Measurements from ENCODE around the gene CXCL17.

CXCL17 gene

GRCh38 chr19:42426643-42427042, 16.1 kb downstream of the CXCL17 start:
- Histone ChIP-seq H3K9me3 (ENCODE audit: control insufficient read depth, low read length) (no peaks in the 10 kb centered on the region), H3K4me3 (ENCODE audit: insufficient read depth, low read depth, low read length, poor library complexity, severe bottlenecking) (no peak overlapping the region), H3K36me3 (ENCODE audit: control insufficient read depth, insufficient read depth, low read length) (no peaks in the 10 kb centered on the region), H3K27ac (ENCODE audit: insufficient read depth, low read length, poor library complexity, severe bottlenecking) (no peak overlapping the region), H3K27me3 (replicated peaks; ENCODE audit: control insufficient read depth, insufficient read depth, low read length, poor library complexity, severe bottlenecking) (no peaks in the 10 kb centered on the region), H3K4me1 (ENCODE audit: control insufficient read depth, insufficient read depth, low read length, poor library complexity, severe bottlenecking) (peaks cover 23% of the 10 kb centered on the region)
- no peak for DNase-seq

- H3K4me3 ChIP-seq (ENCODE audit: insufficient read depth, low read depth, low read length, poor library complexity, severe bottlenecking) = no peak overlapping the region
- H3K27me3 ChIP-seq (replicated peaks; ENCODE audit: control insufficient read depth, insufficient read depth, low read length, poor library complexity, severe bottlenecking) = no peaks in the 10 kb centered on the region
- H3K27ac ChIP-seq (ENCODE audit: insufficient read depth, low read length, poor library complexity, severe bottlenecking) = no peak overlapping the region
- peaks cover 24% of the 10 kb centered on the region for H3K4me1 ChIP-seq (ENCODE audit: control insufficient read depth, insufficient read depth, low read length, poor library complexity, severe bottlenecking)
- H3K36me3 ChIP-seq (ENCODE audit: control insufficient read depth, insufficient read depth, low read length) = no peaks in the 10 kb centered on the region
- DNase-seq = no peak
- no peaks in the 10 kb centered on the region for H3K9me3 ChIP-seq (ENCODE audit: control insufficient read depth, low read length)
Observed at GRCh38 chr19:42424712-42425131, 18.0 kb downstream of the CXCL17 start.

GRCh38 chr19:42424345-42424707, 18.4 kb downstream of the CXCL17 start:
- H3K4me3 ChIP-seq (ENCODE audit: insufficient read depth, low read depth, low read length, poor library complexity, severe bottlenecking) = peak overlapping the region; percentile 80
- H3K27me3 ChIP-seq (replicated peaks; ENCODE audit: control insufficient read depth, insufficient read depth, low read length, poor library complexity, severe bottlenecking) = no peaks in the 10 kb centered on the region
- DNase-seq = no peak
- no peaks in the 10 kb centered on the region for H3K36me3 ChIP-seq (ENCODE audit: control insufficient read depth, insufficient read depth, low read length)
- peaks cover 27% of the 10 kb centered on the region for H3K4me1 ChIP-seq (ENCODE audit: control insufficient read depth, insufficient read depth, low read length, poor library complexity, severe bottlenecking)
- no peak overlapping the region for H3K27ac ChIP-seq (ENCODE audit: insufficient read depth, low read length, poor library complexity, severe bottlenecking)
- H3K9me3 ChIP-seq (ENCODE audit: control insufficient read depth, low read length) = no peaks in the 10 kb centered on the region

DNA sequence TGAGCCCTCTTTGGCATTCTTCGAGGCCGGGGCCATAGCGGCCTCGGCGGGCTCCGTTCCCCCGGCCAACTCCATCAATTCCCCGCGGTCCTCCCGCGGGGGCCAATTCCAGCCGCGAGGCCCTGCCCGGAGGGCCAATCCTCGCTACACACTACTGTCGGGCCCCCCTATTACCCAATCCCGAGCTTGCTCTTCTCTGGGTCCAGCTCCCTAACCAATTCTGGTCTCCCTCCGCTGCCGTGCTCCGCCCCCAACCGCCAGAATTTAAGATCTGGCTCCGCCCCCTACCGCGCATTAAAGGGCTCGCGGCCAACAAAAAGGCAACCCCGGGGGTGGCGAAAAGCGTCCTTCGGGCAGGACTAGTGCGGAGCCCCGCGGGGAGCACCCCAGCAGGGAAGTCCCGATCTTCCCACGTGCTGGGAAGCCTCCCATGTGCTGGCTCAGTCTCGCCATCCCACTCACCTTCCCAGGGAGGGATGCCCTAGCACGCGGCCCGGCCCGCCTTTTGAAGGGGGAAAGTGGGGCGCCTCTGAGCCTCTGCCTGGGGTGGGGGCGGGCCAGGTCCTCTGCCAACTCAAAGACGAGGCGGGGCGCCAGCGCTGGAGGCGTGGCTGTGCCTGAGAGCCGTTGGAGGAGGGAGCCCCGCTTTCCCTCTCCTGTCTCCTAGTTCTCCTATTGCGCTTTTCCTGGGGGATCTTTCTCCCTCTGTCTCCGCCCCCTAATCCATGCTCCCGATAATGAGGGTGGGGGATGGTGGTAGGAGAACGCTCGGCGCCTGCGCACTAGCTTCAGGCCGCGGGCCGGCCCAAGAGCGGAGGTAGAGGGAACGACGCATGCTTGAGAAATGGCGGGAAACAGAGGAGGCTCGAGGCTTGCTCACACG, 19.0 kb downstream of the CXCL17 start:
- no peaks in the 10 kb centered on the region for H3K9me3 ChIP-seq (ENCODE audit: control insufficient read depth, low read length)
- peak; percentile 85 to 89 (median 87) for DNase-seq
- peaks cover 27% of the 10 kb centered on the region for H3K4me1 ChIP-seq (ENCODE audit: control insufficient read depth, insufficient read depth, low read length, poor library complexity, severe bottlenecking)

GRCh38 chr19:42422901-42423461, 19.8 kb downstream of the CXCL17 start:
- H3K27ac ChIP-seq (ENCODE audit: insufficient read depth, low read length, poor library complexity, severe bottlenecking) = peak overlapping the region; percentile 75

More for the DNA sequence above, 19.0 kb downstream of the CXCL17 start:
- Histone ChIP-seq H3K4me3 (ENCODE audit: insufficient read depth, low read depth, low read length, poor library complexity, severe bottlenecking) (peak overlapping the region; percentile 80), H3K36me3 (ENCODE audit: control insufficient read depth, insufficient read depth, low read length) (no peaks in the 10 kb centered on the region), H3K27me3 (replicated peaks; ENCODE audit: control insufficient read depth, insufficient read depth, low read length, poor library complexity, severe bottlenecking) (no peaks in the 10 kb centered on the region), H3K27ac (ENCODE audit: insufficient read depth, low read length, poor library complexity, severe bottlenecking) (peak overlapping the region; percentile 75)

DNA sequence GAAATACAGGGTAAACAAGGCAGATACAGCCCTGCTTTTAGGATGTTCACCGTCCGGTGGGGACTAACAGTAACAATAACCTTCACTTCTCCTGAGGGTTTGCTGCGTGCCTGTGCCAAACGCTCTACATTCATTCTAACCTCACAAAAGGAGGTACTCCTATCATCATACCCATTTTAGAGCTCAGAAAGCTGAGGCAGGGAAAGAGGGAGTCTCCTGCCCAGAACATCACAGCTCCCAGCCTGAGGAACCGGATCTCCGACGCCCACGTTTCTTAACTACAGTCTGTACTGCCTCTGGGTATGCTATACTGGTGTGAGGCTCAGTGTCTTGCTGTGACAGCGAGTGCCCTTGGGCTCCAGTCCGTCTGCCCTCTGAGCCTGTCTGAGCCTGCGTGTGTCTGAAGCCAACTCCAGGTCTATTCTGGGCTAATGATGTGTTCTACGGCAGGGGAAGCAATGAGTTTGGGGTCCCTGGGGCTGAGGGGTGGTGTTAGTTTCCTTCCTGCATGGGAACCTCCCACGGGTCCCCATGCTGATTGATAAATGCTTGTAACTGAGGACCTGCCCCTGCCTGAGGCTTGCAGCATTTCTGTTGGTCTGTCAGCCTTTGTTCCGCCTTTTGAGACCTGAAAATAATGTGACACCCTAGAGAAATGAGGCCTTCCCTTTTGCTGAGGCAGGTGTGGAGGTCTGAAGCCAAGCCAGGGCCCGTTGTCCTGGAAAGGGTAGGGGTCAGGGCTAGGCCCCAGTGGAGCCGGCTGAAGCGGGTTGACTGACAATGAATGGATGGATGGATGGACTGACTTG, 20.4 kb downstream of the CXCL17 start:
- H3K9me3 ChIP-seq (ENCODE audit: control insufficient read depth, low read length) = no peaks in the 10 kb centered on the region
- peaks cover 27% of the 10 kb centered on the region for H3K4me1 ChIP-seq (ENCODE audit: control insufficient read depth, insufficient read depth, low read length, poor library complexity, severe bottlenecking)
- DNase-seq = no peak
- no peaks in the 10 kb centered on the region for H3K36me3 ChIP-seq (ENCODE audit: control insufficient read depth, insufficient read depth, low read length)
- peak overlapping the region; percentile 80 for H3K4me3 ChIP-seq (ENCODE audit: insufficient read depth, low read depth, low read length, poor library complexity, severe bottlenecking)
- no peaks in the 10 kb centered on the region for H3K27me3 ChIP-seq (replicated peaks; ENCODE audit: control insufficient read depth, insufficient read depth, low read length, poor library complexity, severe bottlenecking)
- H3K27ac ChIP-seq (ENCODE audit: insufficient read depth, low read length, poor library complexity, severe bottlenecking) = peak overlapping the region; percentile 75

More at GRCh38 chr19:42422901-42423461, 19.8 kb downstream of the CXCL17 start:
- Histone ChIP-seq H3K9me3 (ENCODE audit: control insufficient read depth, low read length) (no peaks in the 10 kb centered on the region), H3K4me1 (ENCODE audit: control insufficient read depth, insufficient read depth, low read length, poor library complexity, severe bottlenecking) (peaks cover 27% of the 10 kb centered on the region), H3K27me3 (replicated peaks; ENCODE audit: control insufficient read depth, insufficient read depth, low read length, poor library complexity, severe bottlenecking) (no peaks in the 10 kb centered on the region), H3K36me3 (ENCODE audit: control insufficient read depth, insufficient read depth, low read length) (no peaks in the 10 kb centered on the region), H3K4me3 (ENCODE audit: insufficient read depth, low read depth, low read length, poor library complexity, severe bottlenecking) (peak overlapping the region; percentile 80)
- peak; percentile 35 to 55 (median 45) for DNase-seq

GRCh38 chr19:42421591-42422031, 21.1 kb downstream of the CXCL17 start:
- no peak for DNase-seq
- H3K27ac ChIP-seq (ENCODE audit: insufficient read depth, low read length, poor library complexity, severe bottlenecking) = no peak overlapping the region

DNA sequence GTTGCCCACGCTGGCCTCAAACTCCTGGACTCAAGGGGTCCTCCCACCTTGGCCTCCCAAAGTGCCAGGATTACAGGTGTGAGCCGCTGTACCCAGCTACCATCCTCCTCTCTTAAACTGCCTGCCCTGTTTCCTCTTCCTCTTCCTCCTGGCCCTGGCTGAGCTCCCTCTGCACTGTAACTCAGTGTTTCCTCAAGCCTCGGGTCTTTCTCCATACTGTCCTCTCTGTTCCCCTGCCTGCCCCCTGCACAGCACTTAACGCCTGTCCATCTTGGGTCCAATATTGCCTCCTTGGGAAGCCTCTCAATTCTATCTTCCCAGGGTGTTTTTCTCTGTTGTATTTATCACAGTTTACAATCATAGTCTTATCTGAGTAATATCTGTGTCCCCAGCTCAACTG, 21.6 kb downstream of the CXCL17 start:
- Histone ChIP-seq H3K4me1 (ENCODE audit: control insufficient read depth, insufficient read depth, low read length, poor library complexity, severe bottlenecking) (peaks cover 27% of the 10 kb centered on the region), H3K4me3 (ENCODE audit: insufficient read depth, low read depth, low read length, poor library complexity, severe bottlenecking) (no peak overlapping the region), H3K9me3 (ENCODE audit: control insufficient read depth, low read length) (no peaks in the 10 kb centered on the region), H3K36me3 (ENCODE audit: control insufficient read depth, insufficient read depth, low read length) (no peaks in the 10 kb centered on the region), H3K27ac (ENCODE audit: insufficient read depth, low read length, poor library complexity, severe bottlenecking) (no peak overlapping the region), H3K27me3 (replicated peaks; ENCODE audit: control insufficient read depth, insufficient read depth, low read length, poor library complexity, severe bottlenecking) (no peaks in the 10 kb centered on the region)
- no peak for DNase-seq

More at GRCh38 chr19:42421591-42422031, 21.1 kb downstream of the CXCL17 start:
- Histone ChIP-seq H3K4me1 (ENCODE audit: control insufficient read depth, insufficient read depth, low read length, poor library complexity, severe bottlenecking) (peaks cover 27% of the 10 kb centered on the region), H3K27me3 (replicated peaks; ENCODE audit: control insufficient read depth, insufficient read depth, low read length, poor library complexity, severe bottlenecking) (no peaks in the 10 kb centered on the region), H3K4me3 (ENCODE audit: insufficient read depth, low read depth, low read length, poor library complexity, severe bottlenecking) (no peak overlapping the region), H3K9me3 (ENCODE audit: control insufficient read depth, low read length) (no peaks in the 10 kb centered on the region), H3K36me3 (ENCODE audit: control insufficient read depth, insufficient read depth, low read length) (no peaks in the 10 kb centered on the region)

DNA sequence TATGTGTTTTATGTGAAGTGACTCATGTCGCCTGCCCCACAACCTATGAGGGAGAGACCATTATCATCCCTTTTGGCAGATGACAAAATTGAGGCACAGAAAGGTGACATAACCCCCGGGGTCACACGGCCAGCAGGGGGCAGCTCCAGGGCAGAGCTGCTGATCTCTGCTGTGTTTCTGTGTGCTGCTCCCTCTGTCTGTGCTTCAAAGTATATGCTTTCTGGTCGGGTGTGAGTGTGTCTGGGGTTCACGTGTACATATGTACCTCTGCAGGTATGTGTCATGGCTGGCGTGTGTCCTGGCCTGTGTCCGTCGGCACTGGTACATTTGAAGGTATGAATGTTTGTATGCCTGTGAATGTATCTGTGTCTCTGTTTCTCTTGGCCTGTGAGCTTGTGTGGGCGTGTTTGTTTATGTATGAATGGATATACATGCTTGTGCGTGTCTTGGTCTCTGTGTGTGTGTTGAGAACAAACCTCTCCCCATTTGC, 22.6 kb downstream of the CXCL17 start:
- DNase-seq = peak; percentile 55 to 65 (median 64)
- Histone ChIP-seq H3K27ac (ENCODE audit: insufficient read depth, low read length, poor library complexity, severe bottlenecking) (no peak overlapping the region), H3K36me3 (ENCODE audit: control insufficient read depth, insufficient read depth, low read length) (no peaks in the 10 kb centered on the region), H3K27me3 (replicated peaks; ENCODE audit: control insufficient read depth, insufficient read depth, low read length, poor library complexity, severe bottlenecking) (no peaks in the 10 kb centered on the region), H3K4me3 (ENCODE audit: insufficient read depth, low read depth, low read length, poor library complexity, severe bottlenecking) (no peak overlapping the region), H3K9me3 (ENCODE audit: control insufficient read depth, low read length) (no peaks in the 10 kb centered on the region), H3K4me1 (ENCODE audit: control insufficient read depth, insufficient read depth, low read length, poor library complexity, severe bottlenecking) (peaks cover 27% of the 10 kb centered on the region)

Data from effector memory CD4-positive, alpha-beta T cell (primary cell).